GM18873 (cell line): ENCODE results near the gene SGK2.

ENCODE experiments used
- ATAC-seq: cut with Tn5 transposase; IDR thresholded peaks from one replicate; pipeline ENCODE4 v1.9.1; 2021; ENCODE audit warnings: mild to moderate bottlenecking, moderate library complexity, moderate number of reproducible peaks; ENCODE audit not compliant: unreplicated experiment, low FRiP score

SGK2 gene

GRCh38 chr20:43535370-43536004 lies 23.3 kb upstream of the SGK2 start:
- no peak for ATAC-seq

GRCh38 chr20:43536041-43536816 lies 22.6 kb upstream of the SGK2 start:
- ATAC-seq: no peak

- ATAC-seq: no peak
These were observed 21.9 kb upstream of the SGK2 start for GRCh38 chr20:43536817-43537440.

GRCh38 chr20:43537921-43538877 lies 20.6 kb upstream of the SGK2 start:
- ATAC-seq: no peak

GRCh38 chr20:43538878-43539700 lies 19.7 kb upstream of the SGK2 start:
- no peak for ATAC-seq

- no peak for ATAC-seq
These were observed 18.7 kb upstream of the SGK2 start for GRCh38 chr20:43539975-43540672.

GRCh38 chr20:43540673-43541060 lies 18.2 kb upstream of the SGK2 start:
- ATAC-seq: no peak

- ATAC-seq: no peak
These were observed 17.6 kb upstream of the SGK2 start for GRCh38 chr20:43541214-43541613.

- no peak for ATAC-seq
These were observed 16.7 kb upstream of the SGK2 start for GRCh38 chr20:43542161-43542560.

GRCh38 chr20:43542674-43543073 lies 16.2 kb upstream of the SGK2 start:
- no peak for ATAC-seq

GRCh38 chr20:43543138-43543537 lies 15.7 kb upstream of the SGK2 start:
- no peak for ATAC-seq

GRCh38 chr20:43544501-43544900 lies 14.3 kb upstream of the SGK2 start:
- no peak for ATAC-seq

- ATAC-seq: no peak
These were observed 12.8 kb upstream of the SGK2 start for GRCh38 chr20:43545837-43546578.

- no peak for ATAC-seq
These were observed 10.4 kb upstream of the SGK2 start for GRCh38 chr20:43548273-43548880.

- no peak for ATAC-seq
These were observed 9.3 kb upstream of the SGK2 start for GRCh38 chr20:43549416-43550065.

GRCh38 chr20:43550456-43550855 lies 8.4 kb upstream of the SGK2 start:
- ATAC-seq: no peak

- no peak for ATAC-seq
These were observed 4.5 kb upstream of the SGK2 start for GRCh38 chr20:43554369-43554768.
